Measurements from ENCODE around the gene IRF8. TPM values are rescaled to one million over a fixed set of nuclear protein-coding genes. Genes with fewer than 3 reads are reported as not detected.

IRF8 gene
- total and polyA plus RNA-seq, 2 of the 4 experiments (the other 2 are of a cell fraction): not detected

DNA sequence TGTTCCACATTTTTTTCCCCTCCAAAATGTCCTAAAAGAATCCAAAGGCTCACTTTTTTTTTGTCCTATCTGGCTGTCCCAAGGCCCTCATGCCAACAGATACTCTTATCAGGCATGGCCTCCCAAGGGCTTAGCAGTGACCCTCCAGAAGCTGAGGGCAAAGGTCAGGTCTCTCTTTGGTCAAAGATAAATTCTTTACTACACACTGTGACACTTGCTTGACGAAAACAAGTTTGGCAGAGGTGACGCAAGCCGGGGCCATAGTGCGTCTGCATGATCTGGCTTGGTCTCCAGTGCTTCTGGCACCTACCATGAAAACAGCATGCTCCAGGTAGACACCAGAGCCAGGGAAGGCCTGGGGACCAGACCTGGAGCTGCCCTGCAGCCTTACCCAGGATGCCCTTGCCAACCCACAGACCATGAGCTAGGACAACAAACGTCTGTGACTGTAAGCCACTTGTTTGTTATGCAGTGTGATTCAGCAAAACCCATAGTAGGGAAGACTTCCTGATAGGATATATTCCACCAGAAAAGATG is 48.5 kb upstream of the IRF8 start:
- peaks cover 71% of the 10 kb centered on the region for H3K27me3 ChIP-seq (ENCODE audit: control insufficient read depth, insufficient read depth, low read length)
- dilution Hi-C loops (cut with HindIII; ENCODE audit: low sequenced_read_pairs, unreplicated experiment): no loop called here
- POLR2A ChIA-PET (ENCODE audit: unreplicated experiment): no interaction called here

More for the DNA sequence above, 48.5 kb upstream of the IRF8 start:
- TF ChIP-seq POLR2A (IDR thresholded peaks at IDR 0.05; ENCODE audit: low read depth, low read length) (no peak), MAZ (IDR thresholded peaks at IDR 0.05; ENCODE audit: borderline replicate concordance, low read depth, low read length) (no peak), MXI1 (IDR thresholded peaks at IDR 0.05; ENCODE audit: borderline replicate concordance, low read depth, low read length) (no peak), RCOR1 (IDR thresholded peaks at IDR 0.05; ENCODE audit: insufficient replicate concordance, low read length) (no peak), USF2 (IDR thresholded peaks at IDR 0.05; ENCODE audit: low read depth, low read length) (no peak), RAD21 (IDR thresholded peaks at IDR 0.05; ENCODE audit: low read length) (no peak), CTCF (conservative IDR thresholded peaks at IDR 0.05; ENCODE audit: low read depth, low read length) (no peak)
- Histone ChIP-seq H3K4ac (ENCODE audit: low read depth, low read length) (no peak overlapping the region), H3K27ac (ENCODE audit: insufficient read depth, low read length) (no peak overlapping the region), H2AK9ac (replicated peaks; ENCODE audit: low read depth, low read length, poor library complexity) (no peak overlapping the region), H2BK15ac (ENCODE audit: low read depth, low read length) (no peak overlapping the region), H3K36me3 (ENCODE audit: control insufficient read depth, insufficient read depth, low read length) (no peaks in the 10 kb centered on the region), H2BK120ac (ENCODE audit: low read depth, low read length) (no peak overlapping the region), H3K56ac (ENCODE audit: extremely low read depth, insufficient read depth, low read length) (no peak overlapping the region), H3K4me3 (ENCODE audit: insufficient read depth, low read depth, low read length) (no peak overlapping the region), H4K8ac (ENCODE audit: low read depth in 2 of 2, low read length in 2 of 2) (no peak overlapping the region), H2BK20ac (ENCODE audit: low read depth, low read length) (no peak overlapping the region), H2BK5ac (ENCODE audit: low read depth, low read length, poor library complexity, severe bottlenecking) (no peak overlapping the region), H2AFZ (replicated peaks; ENCODE audit: low read length, poor library complexity) (no peak overlapping the region), H4K20me1 (ENCODE audit: insufficient read depth, low read length) (no peaks in the 10 kb centered on the region), H3K4me1 (ENCODE audit: control insufficient read depth, insufficient read depth, low read length) (no peaks in the 10 kb centered on the region), H3K9me3 (ENCODE audit: control insufficient read depth, insufficient read depth, low read length) (peaks cover 11% of the 10 kb centered on the region), H3K9me1 (ENCODE audit: insufficient read depth, low read length) (no peaks in the 10 kb centered on the region), H3K23ac (ENCODE audit: low read depth, low read length) (no peak overlapping the region), H3K18ac (ENCODE audit: low read depth, low read length) (no peak overlapping the region), H2AK5ac (ENCODE audit: low read depth, low read length) (no peak overlapping the region), H4K91ac (ENCODE audit: insufficient read depth, low read depth, low read length) (no peak overlapping the region), H3K79me1 (ENCODE audit: low read depth in 1 of 2, low read length in 2 of 2) (no peaks in the 10 kb centered on the region), H3K14ac (replicated peaks; ENCODE audit: low read depth, low read length) (no peak overlapping the region), H4K5ac (ENCODE audit: low read depth, low read length) (no peak overlapping the region), H3K4me2 (ENCODE audit: low read depth, low read length) (no peak overlapping the region), H3K9ac (ENCODE audit: low read depth, low read length) (no peak overlapping the region)
- BruUV-seq (replicated peaks): no TSS peak
- no peak for ATAC-seq (ENCODE audit: low read depth)
- WGBS, 2 experiments (ENCODE audit: extremely low coverage in 2 of 2, insufficient read length in 1 of 2): 73% methylated on average over 3 of the region's 5 CpGs; no CpG with 5 or more reads in 1 of the 2 experiments
- intact Hi-C loops (cut with micrococcal nuclease): no loop called here
- CTCF ChIA-PET: no interaction called here
- in situ Hi-C loops (cut with MboI; ENCODE audit: low sequenced_read_pairs): no loop called here
- DNase-seq: no peak
